Kidney (tissue), 14 donors: ENCODE results near the gene PDE9A. TPM values are rescaled to one million over a fixed set of nuclear protein-coding genes. Genes with fewer than 3 reads are reported as not detected.
A peak's percentile ranks its signal among the peaks of the same experiment; 100 is the strongest.

Experiments
- DNase-seq, 5 donors: peaks; one replicate each; pipeline ENCODE4 v3.0.0-alpha.2; 2013 to 2020
- FAIRE-seq: peaks from 2 replicates; lab custom pipeline; 2012; peaks lifted over from hg19 to GRCh38; lab: Jason Lieb, UNC
- H3K27ac ChIP-seq, 2 donors: one replicate each; pipeline ENCODE4 v1.7.0; 2013; ENCODE audit warnings: low read depth in 2 of 2, low read length in 2 of 2, inconsistent platforms in 1 of 2
- H3K27me3 ChIP-seq: one replicate; pipeline ENCODE4 v1.7.1; 2013; ENCODE audit warnings: low read length, inconsistent platforms; ENCODE audit not compliant: control insufficient read depth, insufficient read depth
- H3K36me3 ChIP-seq, 3 donors: one replicate each; pipeline versions ENCODE4 v1.7.0 to v1.7.1; 2013; ENCODE audit warnings: low read length in 3 of 3, control low read depth in 1 of 3, inconsistent platforms in 1 of 3; ENCODE audit not compliant: insufficient read depth in 3 of 3, control insufficient read depth in 2 of 3
- H3K4me1 ChIP-seq, 3 donors: one replicate each; pipeline versions ENCODE4 v1.7.0 to v1.7.1; 2013; ENCODE audit warnings: low read length in 3 of 3, inconsistent platforms in 1 of 3, low read depth in 1 of 3; ENCODE audit not compliant: control insufficient read depth in 2 of 3, insufficient read depth in 2 of 3
- H3K4me3 ChIP-seq, 3 donors: one replicate each; pipeline versions ENCODE4 v1.7.0 to v1.8.1; 2013; ENCODE audit warnings: low read length in 3 of 3, control low read depth in 1 of 3, inconsistent platforms in 1 of 3
- H3K9ac ChIP-seq, 3 donors: one replicate each; pipeline versions ENCODE4 v1.7.0 to v1.7.1; 2013; ENCODE audit warnings: low read length in 3 of 3, control low read depth in 1 of 3, inconsistent platforms in 1 of 3
- H3K9me3 ChIP-seq, 3 donors: one replicate each; pipeline versions ENCODE4 v1.7.0 to v1.7.1; 2013; ENCODE audit warnings: low read length in 3 of 3, control low read depth in 1 of 3, inconsistent platforms in 1 of 3; ENCODE audit not compliant: control insufficient read depth in 2 of 3, insufficient read depth in 1 of 3
- CTCF ChIP-seq: IDR thresholded peaks from 3 replicates; pipeline ENCODE4 v1.5.1; 2012; ENCODE audit warnings: mild to moderate bottlenecking, moderate library complexity, borderline replicate concordance; ENCODE audit not compliant: insufficient read depth; ENCODE audit errors: extremely low read depth
- intact Hi-C: fragments of 100-400 bp; cut with DNase I; formaldehyde crosslinking; loops from one replicate; pipeline ENCODE4 v1.11.1; 2022
- polyA plus RNA-seq: library from polyadenylated mRNA; stranded (reverse); fragments of 350-450 nt; fragmentation: Illumina TruSeq; extraction: RNeasy Lipid Tissue Mini Kit (QIAGEN cat#74804); gene quantifications from one replicate; pipeline ENCODE4 v1.2.3, GENCODE V29; 2014; ENCODE audit warnings: low read depth, low replicate concordance; ENCODE audit not compliant: insufficient read depth
- total RNA-seq: library from RNA; stranded (reverse); fragmentation: NEBNext Ultra II Directional; extraction: Animal tissue kit (Norgen Biotek cat#: 25700); gene quantifications from one replicate; pipeline ENCODE4 v1.2.1, GENCODE V29; 2021
- donor health status: control.
- donor health status: control.
- donor health status: control.
- donor health status: control.
- donor health status: control.
- donor health status: DM: yes; HTN: yes; CAD: no.
- donor health status: Normal renal cell carcinoma (clear cell type).

The PDE9A gene
- total and polyA plus RNA-seq, 2 donors from 2014 or later = 30.1 to 39.0 TPM

GRCh38 chr21:42769183-42769819 lies 115.9 kb downstream of the PDE9A start:
- no peak for DNase-seq

GRCh38 chr21:42769820-42770716 lies 116.6 kb downstream of the PDE9A start:
- H3K9ac ChIP-seq = no peak overlapping the region
- no peaks in the 10 kb centered on the region for H3K4me1 ChIP-seq
- FAIRE-seq (no peak), DNase-seq (peak in 1 of 5 donors; percentile 67)
- peaks cover 10 to 56% (median 34%) of the 10 kb centered on the region in 3 donors for H3K36me3 ChIP-seq
- intact Hi-C loops = no loop called here
- no peaks in the 10 kb centered on the region for H3K27me3 ChIP-seq
- no peak overlapping the region for H3K27ac ChIP-seq
- no peak for TF ChIP-seq CTCF
- H3K4me3 ChIP-seq = no peak overlapping the region
- H3K9me3 ChIP-seq = peaks cover 0 to 3% (median 0%) of the 10 kb centered on the region in 3 donors

More at GRCh38 chr21:42769183-42769819, 115.9 kb downstream of the PDE9A start:
- Histone ChIP-seq H3K36me3 (peaks cover 10 to 57% (median 34%) of the 10 kb centered on the region in 3 donors), H3K9ac (no peak overlapping the region), H3K27ac (no peak overlapping the region), H3K4me1 (no peaks in the 10 kb centered on the region), H3K9me3 (peaks cover 0 to 3% (median 0%) of the 10 kb centered on the region in 3 donors), H3K4me3 (peak overlapping the region in 1 of 3 donors; percentile 9), H3K27me3 (no peaks in the 10 kb centered on the region)
- no peak for FAIRE-seq
- TF ChIP-seq CTCF = no peak
- intact Hi-C loops = no loop called here

GRCh38 chr21:42770717-42771502 lies 117.5 kb downstream of the PDE9A start:
- H3K4me3 ChIP-seq = no peak overlapping the region
- peaks cover 0 to 3% (median 0%) of the 10 kb centered on the region in 3 donors for H3K9me3 ChIP-seq
- no peak overlapping the region for H3K9ac ChIP-seq
- no peak for FAIRE-seq
- H3K36me3 ChIP-seq = peaks cover 10 to 48% (median 31%) of the 10 kb centered on the region in 3 donors
- no peaks in the 10 kb centered on the region for H3K4me1 ChIP-seq
- peak in 1 of 5 donors; percentile 59 for DNase-seq
- no peak for TF ChIP-seq CTCF
- no peaks in the 10 kb centered on the region for H3K27me3 ChIP-seq
- intact Hi-C loops = no loop called here
- H3K27ac ChIP-seq = no peak overlapping the region
